ENCODE results near the gene SESN3.
"Not testable (repeated sequence)": the region's sequence is repeated elsewhere in the genome, so short reads cannot be mapped to it uniquely, and the experiment has no call there.

SESN3 gene

GRCh38 chr11:95255251-95256145 lies 24.5 kb upstream of the SESN3 start:
- no peak for DNase-seq (ENCODE audit: low spot score)
- TF ChIP-seq CTCF (IDR thresholded peaks at IDR 0.05; ENCODE audit: extremely low read depth, missing control alignments), result no peak

- TF ChIP-seq CTCF (IDR thresholded peaks at IDR 0.05; ENCODE audit: extremely low read depth, missing control alignments), result no peak
- DNase-seq (ENCODE audit: low spot score), result no peak
Observed at GRCh38 chr11:95254716-95255115, 23.7 kb upstream of the SESN3 start.

- no peak for TF ChIP-seq CTCF (IDR thresholded peaks at IDR 0.05; ENCODE audit: extremely low read depth, missing control alignments)
- peak; percentile 76 for DNase-seq (ENCODE audit: low spot score)
Observed at GRCh38 chr11:95254131-95254704, 23.2 kb upstream of the SESN3 start.

- no peak for TF ChIP-seq CTCF (IDR thresholded peaks at IDR 0.05; ENCODE audit: extremely low read depth, missing control alignments)
- DNase-seq (ENCODE audit: low spot score), result no peak
Observed at GRCh38 chr11:95253141-95253540, 22.1 kb upstream of the SESN3 start.

- no peak for TF ChIP-seq CTCF (IDR thresholded peaks at IDR 0.05; ENCODE audit: extremely low read depth, missing control alignments)
- no peak for DNase-seq (ENCODE audit: low spot score)
Observed at GRCh38 chr11:95252586-95252985, 21.6 kb upstream of the SESN3 start.

GRCh38 chr11:95251896-95252295 lies 20.9 kb upstream of the SESN3 start:
- not testable (repeated sequence) for DNase-seq (ENCODE audit: low spot score)

- TF ChIP-seq CTCF (IDR thresholded peaks at IDR 0.05; ENCODE audit: extremely low read depth, missing control alignments), result no peak
- DNase-seq (ENCODE audit: low spot score), result peak; percentile 18
Observed at GRCh38 chr11:95248666-95249467, 17.9 kb upstream of the SESN3 start.
